Panc1 (cell line): ENCODE measurements around the gene DCAF15. TPM values are rescaled to one million over a fixed set of nuclear protein-coding genes. Genes with fewer than 3 reads are reported as not detected.

Experiments used
- ATAC-seq: fragments of 200-7000 bp; cut with Tn5 transposase; 2 replicates; pipeline ENCODE4 v1.9.1; 2020; ENCODE audit warnings: mild to moderate bottlenecking, moderate library complexity
- BruUV-seq: library from RNA; stranded (reverse); fragments of 400-500 nt; replicated peaks from 2 replicates; lab custom pipeline; 2021; lab: Mats Ljungman, UMichigan
- CTCF ChIA-PET: fragments of 300-600 bp; sonication (Branson Sonifier 250); formaldehyde crosslinking; loops from one replicate; lab custom pipeline; 2022; ENCODE audit warnings: antibody characterized with exemption; lab: Charles Lee
- POLR2A ChIA-PET: fragments of 300-600 bp; sonication (Branson Sonifier 250); formaldehyde crosslinking; loops from one replicate; lab custom pipeline; 2022; ENCODE audit warnings: antibody characterized with exemption; lab: Charles Lee
- DNase-seq: peaks from one replicate; pipeline ENCODE4 v3.0.0-alpha.2; 2010; ENCODE audit warnings: low read depth, low spot score
- H3K27ac ChIP-seq: 2 replicates; pipeline ENCODE4 v1.5.1; 2011; ENCODE audit warnings: mild to moderate bottlenecking, low read length, inconsistent platforms
- H3K27me3 ChIP-seq: fragments of 200-500 bp; sonication (Bioruptor generic); 2 replicates; pipeline ENCODE4 v1.6.0; 2014; ENCODE audit warnings: low read length, inconsistent platforms; ENCODE audit not compliant: control insufficient read depth, insufficient read depth
- H3K36me3 ChIP-seq: fragments of 200-500 bp; sonication (Bioruptor generic); 2 replicates; pipeline ENCODE4 v1.5.1; 2014; ENCODE audit warnings: inconsistent platforms, mild to moderate bottlenecking, low read length, moderate library complexity; ENCODE audit not compliant: control insufficient read depth, insufficient read depth
- H3K4me1 ChIP-seq: 2 replicates; pipeline ENCODE4 v1.5.1; 2011; ENCODE audit warnings: inconsistent platforms, mild to moderate bottlenecking, low read length, moderate library complexity; ENCODE audit not compliant: control insufficient read depth, insufficient read depth
- H3K4me3 ChIP-seq, 2 experiments: 2 replicates each; pipeline ENCODE4 v1.5.1; 2011 to 2012; ENCODE audit warnings: low read depth in 2 of 2, low read length in 2 of 2, mild to moderate bottlenecking in 2 of 2, inconsistent platforms in 1 of 2, moderate library complexity in 1 of 2
- H3K9me3 ChIP-seq: fragments of 200-500 bp; sonication (Bioruptor generic); 2 replicates; pipeline ENCODE4 v1.5.1; 2014; ENCODE audit warnings: low read depth, mild to moderate bottlenecking, inconsistent platforms, low read length, moderate library complexity; ENCODE audit not compliant: control insufficient read depth, insufficient read depth
- POLR2AphosphoS5 ChIP-seq: IDR thresholded peaks from 2 replicates; pipeline ENCODE4 v1.6.1; 2012; ENCODE audit warnings: mild to moderate bottlenecking, low read depth, low read length, moderate library complexity
- SIN3A ChIP-seq: IDR thresholded peaks from 2 replicates; pipeline ENCODE4 v1.6.1; 2012; ENCODE audit warnings: low read depth, mild to moderate bottlenecking, low read length, moderate library complexity, borderline replicate concordance; ENCODE audit not compliant: insufficient read depth
- TCF7L2 ChIP-seq: IDR thresholded peaks from 2 replicates; pipeline ENCODE4 v1.6.1; 2011; ENCODE audit warnings: mild to moderate bottlenecking, low read depth, low read length, inconsistent platforms
- in situ Hi-C: cut with HindIII; loops from 2 replicates; pipeline ENCODE4 v1.10.0; 2016; ENCODE audit warnings: low sequenced_read_pairs, low pct_unique_long_range_greater_than_20kb
- intact Hi-C: fragments of 100-400 bp; cut with micrococcal nuclease; formaldehyde crosslinking; loops from one replicate; pipeline ENCODE4 v1.10.0; 2022; ENCODE audit not compliant: unreplicated experiment
- total RNA-seq: library from RNA; stranded (reverse); gene quantifications from one replicate; pipeline ENCODE4 v1.2.1, GENCODE V29; 2021; ENCODE audit not compliant: unreplicated experiment
- TF ChIP-seq, protein P1 (sequence below), 2 experiments: IDR thresholded peaks; 2 replicates each; pipeline ENCODE4 v1.6.1; 2011 to 2012; ENCODE audit warnings: low read depth in 2 of 2, control low read depth in 1 of 2, low read length in 1 of 2, mild to moderate bottlenecking in 1 of 2, moderate library complexity in 1 of 2; ENCODE audit not compliant: insufficient read depth in 1 of 2
- TF ChIP-seq, protein P2 (sequence below): fragments of 450-650 bp; IDR thresholded peaks from 2 replicates; pipeline ENCODE4 v1.5.1; 2017; ENCODE audit warnings: mild to moderate bottlenecking

The DCAF15 gene
- total RNA-seq, 1 experiment from 2014 or later: 38.8 TPM

DNA sequence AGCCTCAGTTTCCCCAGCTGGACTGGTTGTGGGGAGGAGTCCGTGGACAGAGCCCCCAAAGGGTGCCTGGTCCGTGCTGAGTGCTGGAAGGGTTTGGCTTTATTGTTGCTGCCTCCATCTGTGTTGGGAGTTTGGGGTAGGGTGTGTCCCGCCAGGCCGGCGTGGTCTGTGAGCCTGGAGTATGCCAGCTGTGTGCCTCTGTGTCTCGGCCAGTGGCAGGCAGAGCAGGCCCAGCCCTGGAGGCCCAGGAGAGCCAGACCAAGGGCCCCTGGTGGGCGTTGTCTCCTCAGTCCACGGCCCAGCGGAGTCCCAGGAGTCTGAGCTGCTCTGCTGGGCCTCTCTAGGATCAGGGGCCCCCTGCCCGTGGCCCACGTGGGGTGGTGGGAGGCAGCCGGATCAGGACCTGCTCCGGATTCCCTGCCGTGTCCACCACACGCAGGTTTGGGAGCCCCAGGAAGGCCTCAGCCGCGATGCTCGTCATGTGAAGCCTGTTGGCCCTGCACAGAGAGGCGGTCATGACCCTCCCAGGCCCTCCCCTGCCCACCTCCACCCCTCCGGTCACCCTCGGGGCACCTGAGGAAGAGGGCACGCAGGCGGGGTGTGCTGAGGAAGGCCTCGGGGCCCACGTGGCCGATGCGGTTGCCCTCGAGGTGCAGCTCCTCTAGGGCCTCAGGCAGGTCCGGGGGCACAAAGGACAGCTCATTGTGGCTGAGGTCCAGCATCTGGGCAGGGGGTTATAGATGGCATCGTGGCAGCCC is 20.7 kb upstream of the DCAF15 start:
- CTCF ChIA-PET: interaction anchor here (0.7 kb wide), 1 partner anchor 8 kb away, joined by 5 read pairs; no protein-coding TSS in a partner anchor

DNA sequence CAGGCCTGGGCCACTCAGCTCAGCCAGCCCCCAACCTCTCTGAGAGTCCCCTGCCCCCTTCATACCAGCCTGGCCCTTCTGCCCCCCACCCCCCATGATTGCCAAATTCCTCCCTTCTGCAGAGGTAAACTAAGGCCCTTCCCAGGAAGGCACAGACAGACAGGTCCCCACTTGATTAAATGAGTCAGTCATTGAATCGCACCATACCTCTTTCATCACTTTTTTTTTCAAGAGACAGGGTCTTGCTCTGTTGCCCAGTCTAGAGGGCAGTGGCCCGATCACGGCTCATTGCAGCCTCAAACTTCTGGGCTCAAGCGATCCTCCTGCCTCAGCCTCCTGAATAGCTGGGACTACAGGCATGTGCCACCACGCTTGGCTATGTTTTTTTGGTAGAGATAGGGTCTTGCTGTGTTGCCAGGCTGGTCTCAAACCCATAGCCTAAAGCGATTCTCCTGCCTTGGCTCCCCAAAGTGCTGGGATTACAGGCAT is 20.1 kb upstream of the DCAF15 start:
- no peak for TF ChIP-seq POLR2AphosphoS5
- Histone ChIP-seq H3K4me3 (no peak overlapping the region), H3K9me3 (no peaks in the 10 kb centered on the region), H3K27ac (no peak overlapping the region), H3K36me3 (no peaks in the 10 kb centered on the region), H3K4me1 (no peaks in the 10 kb centered on the region; the same call in none of the 2 replicates), H3K27me3 (no peaks in the 10 kb centered on the region)
- DNase-seq (no peak), ATAC-seq (no peak)
- ChIA-PET POLR2A (no interaction called here), CTCF (no interaction called here)
- intact Hi-C loops: no loop called here
- BruUV-seq: no TSS peak
- in situ Hi-C loops: no loop called here

More for the DNA sequence above, 20.7 kb upstream of the DCAF15 start:
- Histone ChIP-seq H3K4me3 (no peak overlapping the region), H3K27ac (no peak overlapping the region), H3K36me3 (no peaks in the 10 kb centered on the region), H3K9me3 (no peaks in the 10 kb centered on the region), H3K27me3 (no peaks in the 10 kb centered on the region), H3K4me1 (no peaks in the 10 kb centered on the region; the same call in 1 of the 2 replicates)
- TF ChIP-seq POLR2AphosphoS5: no peak
- TF ChIP-seq, protein P1, sequence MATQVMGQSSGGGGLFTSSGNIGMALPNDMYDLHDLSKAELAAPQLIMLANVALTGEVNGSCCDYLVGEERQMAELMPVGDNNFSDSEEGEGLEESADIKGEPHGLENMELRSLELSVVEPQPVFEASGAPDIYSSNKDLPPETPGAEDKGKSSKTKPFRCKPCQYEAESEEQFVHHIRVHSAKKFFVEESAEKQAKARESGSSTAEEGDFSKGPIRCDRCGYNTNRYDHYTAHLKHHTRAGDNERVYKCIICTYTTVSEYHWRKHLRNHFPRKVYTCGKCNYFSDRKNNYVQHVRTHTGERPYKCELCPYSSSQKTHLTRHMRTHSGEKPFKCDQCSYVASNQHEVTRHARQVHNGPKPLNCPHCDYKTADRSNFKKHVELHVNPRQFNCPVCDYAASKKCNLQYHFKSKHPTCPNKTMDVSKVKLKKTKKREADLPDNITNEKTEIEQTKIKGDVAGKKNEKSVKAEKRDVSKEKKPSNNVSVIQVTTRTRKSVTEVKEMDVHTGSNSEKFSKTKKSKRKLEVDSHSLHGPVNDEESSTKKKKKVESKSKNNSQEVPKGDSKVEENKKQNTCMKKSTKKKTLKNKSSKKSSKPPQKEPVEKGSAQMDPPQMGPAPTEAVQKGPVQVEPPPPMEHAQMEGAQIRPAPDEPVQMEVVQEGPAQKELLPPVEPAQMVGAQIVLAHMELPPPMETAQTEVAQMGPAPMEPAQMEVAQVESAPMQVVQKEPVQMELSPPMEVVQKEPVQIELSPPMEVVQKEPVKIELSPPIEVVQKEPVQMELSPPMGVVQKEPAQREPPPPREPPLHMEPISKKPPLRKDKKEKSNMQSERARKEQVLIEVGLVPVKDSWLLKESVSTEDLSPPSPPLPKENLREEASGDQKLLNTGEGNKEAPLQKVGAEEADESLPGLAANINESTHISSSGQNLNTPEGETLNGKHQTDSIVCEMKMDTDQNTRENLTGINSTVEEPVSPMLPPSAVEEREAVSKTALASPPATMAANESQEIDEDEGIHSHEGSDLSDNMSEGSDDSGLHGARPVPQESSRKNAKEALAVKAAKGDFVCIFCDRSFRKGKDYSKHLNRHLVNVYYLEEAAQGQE (IDR thresholded peaks at IDR 0.05; ENCODE audit: insufficient read depth in 1 of 2, low read depth in 2 of 2, low read length in 1 of 2): no peak
- TF ChIP-seq, protein P2, sequence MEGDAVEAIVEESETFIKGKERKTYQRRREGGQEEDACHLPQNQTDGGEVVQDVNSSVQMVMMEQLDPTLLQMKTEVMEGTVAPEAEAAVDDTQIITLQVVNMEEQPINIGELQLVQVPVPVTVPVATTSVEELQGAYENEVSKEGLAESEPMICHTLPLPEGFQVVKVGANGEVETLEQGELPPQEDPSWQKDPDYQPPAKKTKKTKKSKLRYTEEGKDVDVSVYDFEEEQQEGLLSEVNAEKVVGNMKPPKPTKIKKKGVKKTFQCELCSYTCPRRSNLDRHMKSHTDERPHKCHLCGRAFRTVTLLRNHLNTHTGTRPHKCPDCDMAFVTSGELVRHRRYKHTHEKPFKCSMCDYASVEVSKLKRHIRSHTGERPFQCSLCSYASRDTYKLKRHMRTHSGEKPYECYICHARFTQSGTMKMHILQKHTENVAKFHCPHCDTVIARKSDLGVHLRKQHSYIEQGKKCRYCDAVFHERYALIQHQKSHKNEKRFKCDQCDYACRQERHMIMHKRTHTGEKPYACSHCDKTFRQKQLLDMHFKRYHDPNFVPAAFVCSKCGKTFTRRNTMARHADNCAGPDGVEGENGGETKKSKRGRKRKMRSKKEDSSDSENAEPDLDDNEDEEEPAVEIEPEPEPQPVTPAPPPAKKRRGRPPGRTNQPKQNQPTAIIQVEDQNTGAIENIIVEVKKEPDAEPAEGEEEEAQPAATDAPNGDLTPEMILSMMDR: no peak
- no TSS peak for BruUV-seq
- in situ Hi-C loops: no loop called here
- no peak for DNase-seq
- intact Hi-C loops: no loop called here
- no peak for ATAC-seq
- POLR2A ChIA-PET: no interaction called here

DNA sequence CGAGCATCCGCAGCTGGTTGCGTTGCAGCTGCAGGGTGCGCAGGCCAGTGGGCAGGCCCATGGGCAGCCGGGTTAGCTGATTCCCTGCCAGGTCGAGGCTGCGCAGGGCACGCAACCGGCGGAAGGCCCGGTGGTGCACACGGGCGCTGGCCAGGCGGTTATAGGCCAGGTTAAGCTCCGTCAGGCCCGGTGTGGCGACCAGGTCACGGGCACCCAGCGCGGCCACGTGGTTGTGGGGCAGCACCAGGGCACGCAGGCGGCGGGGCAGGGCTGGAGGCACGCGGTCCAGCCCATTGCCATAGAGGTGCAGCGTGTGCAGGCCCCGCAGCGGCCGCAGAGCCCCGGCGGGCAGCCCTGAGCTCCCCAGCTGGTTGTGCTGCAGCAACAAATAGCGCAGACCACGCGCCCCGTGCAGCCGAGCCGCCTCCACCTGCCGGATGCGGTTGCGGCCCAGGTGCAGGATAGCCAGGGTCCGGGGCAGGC is 19.4 kb upstream of the DCAF15 start:
- Histone ChIP-seq H3K9me3 (no peaks in the 10 kb centered on the region), H3K4me1 (peaks cover 3% of the 10 kb centered on the region), H3K36me3 (no peaks in the 10 kb centered on the region), H3K27me3 (no peaks in the 10 kb centered on the region), H3K4me3 (no peak overlapping the region), H3K27ac (no peak overlapping the region)
- ATAC-seq (no peak), DNase-seq (no peak)
- BruUV-seq: no TSS peak
- CTCF ChIA-PET: interaction anchor here (0.5 kb wide), 1 partner anchor 17 kb away, joined by 8 read pairs; no protein-coding TSS in a partner anchor
- POLR2A ChIA-PET: no interaction called here
- in situ Hi-C loops: no loop called here
- no peak for TF ChIP-seq TCF7L2
- TF ChIP-seq, protein P2: no peak
- no peak for TF ChIP-seq SIN3A
- no peak for TF ChIP-seq POLR2AphosphoS5
- TF ChIP-seq, protein P1 (IDR thresholded peaks at IDR 0.05; ENCODE audit: insufficient read depth in 1 of 2, low read depth in 2 of 2, low read length in 1 of 2): no peak
- intact Hi-C loops: no loop called here
